DND-41 (cell line): ENCODE measurements around the gene FLRT2.

Experiments
- CTCF ChIP-seq: IDR thresholded peaks from 2 replicates; pipeline ENCODE4 v1.5.1; 2012; ENCODE audit warnings: borderline replicate concordance, low read length, moderate library complexity, mild to moderate bottlenecking; ENCODE audit not compliant: poor library complexity, severe bottlenecking; ENCODE audit errors: extremely low read depth
- EZH2 ChIP-seq: IDR thresholded peaks from 3 replicates; pipeline ENCODE4 v1.6.1; 2012; ENCODE audit warnings: borderline replicate concordance, low read depth, mild to moderate bottlenecking, moderate library complexity, low read length, inconsistent platforms; ENCODE audit not compliant: severe bottlenecking

- TF ChIP-seq CTCF, result no peak
- TF ChIP-seq EZH2, result no peak
These were observed 42.9 kb downstream of the FLRT2 start for GRCh38 chr14:85572845-85573244.
